ENCODE results near the gene GPBP1. TPM values are rescaled to one million over a fixed set of nuclear protein-coding genes. Genes with fewer than 3 reads are reported as not detected.

GPBP1 gene
- total and polyA plus RNA-seq, 12 donors: 38.7 to 131 (median 81.7) TPM

GRCh38 chr5:57258943-57259342 is 85.1 kb downstream of the GPBP1 start:
- Histone ChIP-seq H3K4me3 (no peak overlapping the region), H3K27ac (no peak overlapping the region), H3K27me3 (no peaks in the 10 kb centered on the region), H3K36me3 (replicated peaks in 1 of 2) (peaks cover 0 to 42% of the 10 kb centered on the region in 2 donors), H3K9me3 (replicated peaks in 1 of 3) (no peaks in the 10 kb centered on the region), H3K4me1 (replicated peaks in 1 of 2) (peaks cover 0 to 19% of the 10 kb centered on the region in 2 donors)
- 28 to 55% (median 40%) methylated on average over 1 of the region's 1 CpG for WGBS, 4 donors
- TF ChIP-seq POLR2A (IDR thresholded peaks at IDR 0.05) (no peak), CTCF (IDR thresholded peaks at IDR 0.05) (no peak)
- intact Hi-C loops (cut with DNase I): no loop called here
- DNase-seq: no peak

GRCh38 chr5:57259704-57260103 is 85.8 kb downstream of the GPBP1 start:
- no peaks in the 10 kb centered on the region for H3K27me3 ChIP-seq
- H3K27ac ChIP-seq: no peak overlapping the region
- H3K36me3 ChIP-seq (replicated peaks in 1 of 2): peaks cover 0 to 39% of the 10 kb centered on the region in 2 donors
- TF ChIP-seq POLR2A (IDR thresholded peaks at IDR 0.05) (no peak), CTCF (IDR thresholded peaks at IDR 0.05) (no peak)
- intact Hi-C loops (cut with DNase I): no loop called here
- H3K9me3 ChIP-seq (replicated peaks in 1 of 3): no peaks in the 10 kb centered on the region
- no peak overlapping the region for H3K4me3 ChIP-seq
- peaks cover 0 to 19% of the 10 kb centered on the region in 2 donors for H3K4me1 ChIP-seq (replicated peaks in 1 of 2)
- DNase-seq: no peak

- 78 to 86% (median 82%) methylated on average over 3 of the region's 3 CpGs for WGBS, 4 donors
- Histone ChIP-seq H3K4me3 (no peak overlapping the region), H3K4me1 (replicated peaks in 1 of 2) (peaks cover 0 to 17% of the 10 kb centered on the region in 2 donors), H3K36me3 (replicated peaks in 1 of 2) (peaks cover 0 to 31% of the 10 kb centered on the region in 2 donors), H3K27me3 (no peaks in the 10 kb centered on the region), H3K27ac (no peak overlapping the region), H3K9me3 (replicated peaks in 1 of 3) (no peaks in the 10 kb centered on the region)
- TF ChIP-seq POLR2A (IDR thresholded peaks at IDR 0.05) (no peak), CTCF (IDR thresholded peaks at IDR 0.05) (no peak)
- intact Hi-C loops (cut with DNase I): no loop called here
- no peak for DNase-seq
Measured at GRCh38 chr5:57262541-57262940, 88.7 kb downstream of the GPBP1 start.

- WGBS, 4 donors: 59 to 67% (median 63%) methylated on average over 2 of the region's 2 CpGs
- Histone ChIP-seq H3K4me3 (no peak overlapping the region), H3K27ac (no peak overlapping the region), H3K9me3 (replicated peaks in 1 of 3) (no peaks in the 10 kb centered on the region), H3K36me3 (replicated peaks in 1 of 2) (peaks cover 0 to 8% of the 10 kb centered on the region in 2 donors), H3K4me1 (replicated peaks in 1 of 2) (no peaks in the 10 kb centered on the region), H3K27me3 (no peaks in the 10 kb centered on the region)
- intact Hi-C loops (cut with DNase I): no loop called here
- no peak for TF ChIP-seq POLR2A (IDR thresholded peaks at IDR 0.05)
- no peak for TF ChIP-seq CTCF (IDR thresholded peaks at IDR 0.05)
- DNase-seq: no peak
Measured at GRCh38 chr5:57267805-57268204, 93.9 kb downstream of the GPBP1 start.

Measured in adrenal gland (tissue), 12 donors.